ENCODE measurements around the gene RAD51D.
"Not testable (repeated sequence)": the region's sequence is repeated elsewhere in the genome, so short reads cannot be mapped to it uniquely, and the experiment has no call there.

The RAD51D gene

GRCh38 chr17:35141681-35142466, 22.2 kb upstream of the RAD51D start, which contains the start of gene NLE1:
Gene NLE1 (minus strand): TSS chr17:35142303. CDS start chr17:35142275, 28 bp downstream.
- peak; percentile 79 to 81 for DNase-seq (ENCODE audit: low read depth in 2 of 2)

- DNase-seq (ENCODE audit: low read depth in 2 of 2): no peak
Observed at GRCh38 chr17:35138218-35138617, 18.6 kb upstream of the RAD51D start.

DNA sequence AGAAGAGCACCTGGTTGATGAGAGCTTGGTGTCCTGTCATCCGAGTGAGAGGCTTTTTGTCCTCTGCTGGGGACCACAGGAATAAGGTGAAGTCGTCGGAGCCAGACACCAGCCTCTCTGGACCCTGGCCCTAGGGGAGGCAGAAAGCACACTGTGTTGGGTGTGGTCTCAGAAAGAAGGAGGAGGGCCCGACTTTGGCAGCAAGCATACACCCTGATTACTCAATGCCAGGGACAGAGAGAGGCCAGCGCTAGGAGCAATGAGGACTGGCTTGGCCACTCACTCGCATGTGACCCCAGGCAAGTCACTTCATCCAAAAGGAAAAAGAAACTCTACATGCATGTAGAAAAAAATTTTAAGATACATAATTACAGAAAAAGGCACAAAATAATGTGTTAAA, 15.7 kb upstream of the RAD51D start:
- no peak for DNase-seq (ENCODE audit: low read depth in 2 of 2)

DNA sequence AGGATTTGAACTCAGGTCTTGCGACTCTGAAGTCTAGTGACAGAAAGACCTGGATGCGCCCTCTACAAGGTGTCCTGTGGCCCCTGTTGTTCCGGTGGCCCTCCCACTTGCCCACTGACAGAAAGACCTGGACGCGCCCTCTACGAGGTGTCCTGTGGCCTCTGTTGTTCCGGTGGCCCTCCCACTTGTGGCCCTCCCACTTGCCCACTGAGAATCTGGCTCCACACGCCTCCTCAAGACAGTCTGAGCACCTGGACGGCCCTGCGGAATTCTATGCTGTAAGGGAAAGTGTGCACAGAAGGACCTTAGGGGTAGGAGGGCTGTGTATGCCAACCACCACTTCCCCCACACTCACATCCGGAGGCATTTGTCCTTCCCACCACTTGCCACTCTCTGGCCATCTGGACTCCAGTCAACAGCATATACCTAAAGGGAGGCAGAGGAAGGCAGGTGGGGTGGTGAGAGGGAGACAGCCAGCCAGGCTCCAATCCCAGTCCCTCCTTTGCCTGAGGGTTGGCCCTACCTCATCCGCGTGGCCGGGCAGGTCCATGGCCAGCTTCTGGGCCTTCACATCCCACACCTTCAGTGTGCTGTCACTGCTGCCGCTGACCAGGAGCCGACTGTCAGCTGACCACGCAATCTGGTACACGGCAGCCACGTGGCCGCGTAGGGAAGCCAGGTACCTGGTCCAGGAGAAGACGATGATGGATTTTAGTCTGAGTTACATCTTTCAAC, 13.3 kb upstream of the RAD51D start:
- DNase-seq (ENCODE audit: low read depth in 2 of 2): no peak

DNA sequence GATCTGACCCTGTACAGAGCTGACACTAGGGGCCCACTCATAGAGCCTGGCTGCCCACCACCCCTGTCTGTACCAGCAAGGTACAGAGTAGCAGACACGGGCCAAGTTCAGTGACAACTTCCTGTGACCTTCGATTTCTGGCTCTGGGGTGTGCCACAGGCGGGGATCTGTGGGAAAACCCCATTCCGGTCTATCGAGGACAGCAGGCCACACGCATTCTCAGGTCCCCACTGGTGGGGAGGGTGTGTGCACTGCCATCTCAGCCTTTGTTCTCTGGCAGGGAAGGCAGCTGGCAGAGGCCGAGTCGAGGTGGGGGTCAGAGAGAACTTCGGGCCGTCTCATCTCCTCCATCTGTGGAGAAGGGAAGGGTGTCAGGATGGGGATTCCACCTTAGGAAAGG, 12.4 kb upstream of the RAD51D start:
- no peak for DNase-seq (ENCODE audit: low read depth in 2 of 2)

DNA sequence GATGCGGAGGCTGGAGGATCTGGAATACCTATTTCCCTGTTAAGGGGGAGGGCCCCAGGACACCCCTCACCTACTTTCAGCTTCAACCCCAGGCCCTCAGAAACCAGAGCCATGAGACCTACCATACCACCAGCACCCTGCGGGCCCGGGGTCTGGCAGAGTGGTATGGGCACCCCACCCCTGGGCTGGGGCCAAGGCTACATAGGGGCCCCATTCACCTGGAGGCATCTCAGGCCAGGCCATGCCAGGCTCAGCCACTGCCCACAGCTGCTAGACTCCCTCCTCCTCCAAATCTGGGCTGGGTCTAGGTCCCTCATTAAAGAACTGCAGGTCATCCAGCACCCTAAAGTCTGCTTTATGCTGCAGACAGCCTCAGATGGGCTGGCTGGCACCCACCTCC, 10.7 kb upstream of the RAD51D start:
- DNase-seq (ENCODE audit: low read depth in 2 of 2): no peak

DNA sequence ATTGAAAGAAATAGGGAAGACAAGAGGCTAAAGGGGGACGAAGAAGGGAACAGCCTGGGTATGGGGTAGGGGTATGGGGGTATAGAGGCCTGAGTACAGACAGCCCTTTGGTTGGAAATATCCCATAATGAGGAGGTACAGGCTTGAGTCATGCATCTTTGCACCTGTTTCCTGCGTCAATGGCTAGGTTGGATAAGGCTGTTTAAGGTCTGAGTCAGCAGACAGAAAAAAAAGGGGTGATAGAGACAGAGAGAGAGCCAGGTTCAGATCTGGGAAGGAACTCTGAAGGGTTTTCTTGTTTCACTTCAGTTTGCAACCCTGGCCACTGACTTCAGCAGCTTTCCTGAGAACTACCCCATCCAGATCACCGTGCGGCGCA, 10.3 kb upstream of the RAD51D start:
- DNase-seq (ENCODE audit: low read depth in 2 of 2): no peak

GRCh38 chr17:35129154-35129972, 9.7 kb upstream of the RAD51D start:
- no peak for DNase-seq (ENCODE audit: low read depth in 2 of 2)

GRCh38 chr17:35127751-35128514, 8.3 kb upstream of the RAD51D start:
- no peak for DNase-seq (ENCODE audit: low read depth in 2 of 2)

DNA sequence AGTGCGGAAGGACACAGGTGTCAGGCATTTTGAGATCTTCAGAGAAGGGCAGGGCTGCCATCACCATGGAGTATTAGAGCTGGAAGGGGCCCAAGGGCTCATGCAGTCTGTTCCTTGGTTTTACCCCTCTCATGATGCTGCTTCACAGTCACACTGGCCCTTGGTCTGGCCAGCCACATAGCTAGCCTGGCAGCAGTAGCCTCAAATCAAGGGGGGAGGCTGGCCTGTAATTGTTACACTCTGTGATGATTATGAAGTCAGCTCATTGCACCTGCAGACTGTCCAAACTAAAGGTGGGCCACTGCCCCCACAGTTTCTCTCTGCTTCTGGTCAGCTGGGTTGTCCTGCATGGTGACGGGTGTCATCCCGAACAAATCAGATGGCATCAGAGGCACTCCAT, 1.7 kb upstream of the RAD51D start, which contains the start of gene FNDC8:
FNDC8 (plus strand) TSS at position 301 of the 400 bp plus-strand sequence; CDS start at position 380, 79 bp downstream.
- DNase-seq (ENCODE audit: low read depth in 2 of 2): no peak

- peak in 1 of 2 donors; percentile 6 for DNase-seq (ENCODE audit: low read depth in 2 of 2)
Observed at GRCh38 chr17:35117984-35118383, 1.7 kb downstream of the RAD51D start.

- DNase-seq (ENCODE audit: low read depth in 2 of 2): no peak
Observed at GRCh38 chr17:35116845-35117244, 2.8 kb downstream of the RAD51D start.

- DNase-seq (ENCODE audit: low read depth in 2 of 2): not testable (repeated sequence)
Observed at GRCh38 chr17:35110791-35111190, 8.9 kb downstream of the RAD51D start.

DNA sequence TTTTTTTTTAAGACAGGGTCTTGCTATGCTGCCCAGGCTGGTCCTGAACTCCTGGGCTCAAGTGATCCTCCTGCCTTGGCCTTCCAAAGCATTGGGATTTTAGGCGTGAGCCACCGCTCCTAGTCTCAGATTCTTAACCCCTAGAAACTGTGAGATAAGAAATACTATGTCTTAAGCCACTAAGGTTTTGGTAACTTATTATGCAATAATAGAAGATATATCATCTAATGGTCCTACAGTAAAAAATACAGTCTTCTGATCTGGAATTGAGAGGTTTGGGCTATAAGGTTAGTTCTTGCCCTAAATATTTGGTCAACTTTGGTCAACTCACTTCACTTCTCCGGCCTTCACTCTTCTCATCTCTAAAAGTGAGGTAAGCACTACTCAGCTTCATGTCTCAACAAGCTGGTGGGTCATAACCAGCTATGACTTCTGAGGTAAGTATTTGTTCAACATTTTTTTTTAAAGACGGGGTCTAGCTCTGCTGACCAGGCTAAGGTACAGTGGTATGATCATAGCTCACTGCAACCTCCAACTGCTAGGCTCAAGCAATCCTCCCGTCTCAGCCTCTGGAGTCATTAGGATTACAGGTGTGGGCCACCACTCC, 14.7 kb downstream of the RAD51D start:
- no peak for DNase-seq (ENCODE audit: low read depth in 2 of 2)

GRCh38 chr17:35103271-35103670, 16.4 kb downstream of the RAD51D start:
- DNase-seq (ENCODE audit: low read depth in 2 of 2): no peak

- DNase-seq (ENCODE audit: low read depth in 2 of 2): no peak
Observed at GRCh38 chr17:35101725-35102124, 17.9 kb downstream of the RAD51D start.

DNA sequence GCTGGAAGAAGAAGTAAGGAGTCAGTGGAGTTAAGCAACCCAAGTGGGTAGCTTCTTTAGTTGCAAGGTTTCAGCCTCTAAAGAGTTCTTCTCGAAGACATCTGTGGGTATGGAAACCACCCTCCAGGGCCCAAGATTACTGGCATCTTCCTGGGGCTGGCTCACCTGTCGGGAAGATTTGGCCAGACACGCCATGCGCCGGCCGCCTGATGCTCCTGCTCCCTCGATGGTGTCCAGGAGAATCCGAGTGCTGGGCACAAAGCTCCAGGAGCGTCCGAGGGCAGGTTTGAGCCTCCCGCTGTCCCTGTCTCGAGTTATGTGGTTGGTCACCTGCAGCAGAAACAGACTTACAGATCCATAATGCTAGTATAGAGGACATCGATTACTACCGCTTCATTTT, 18.6 kb downstream of the RAD51D start:
- DNase-seq (ENCODE audit: low read depth in 2 of 2): no peak

GRCh38 chr17:35099908-35100307, 19.8 kb downstream of the RAD51D start:
- no peak for DNase-seq (ENCODE audit: low read depth in 2 of 2)

GRCh38 chr17:35097776-35098175, 21.9 kb downstream of the RAD51D start:
- DNase-seq (ENCODE audit: low read depth in 2 of 2): no peak

DNA sequence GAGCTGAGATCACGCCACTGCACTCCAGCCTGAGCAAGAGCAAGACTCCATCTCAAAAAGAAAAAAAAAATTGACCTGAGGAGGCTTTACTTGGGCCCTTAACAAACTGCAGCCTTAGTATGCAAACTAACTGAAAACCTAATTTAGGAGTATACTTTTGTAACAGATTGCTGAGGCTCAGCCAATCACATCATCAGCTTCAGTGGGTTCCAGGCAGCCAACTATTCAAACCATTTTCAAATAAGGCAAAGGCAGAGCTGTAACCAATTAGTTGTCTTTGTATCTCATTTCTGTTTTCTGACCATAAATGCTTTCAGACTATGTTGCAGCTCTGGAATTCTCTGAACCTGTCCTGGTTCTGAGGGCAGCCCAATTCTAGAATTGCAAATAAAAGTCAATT, 23.9 kb downstream of the RAD51D start:
- no peak for DNase-seq (ENCODE audit: low read depth in 2 of 2)

- no peak for DNase-seq (ENCODE audit: low read depth in 2 of 2)
Observed at GRCh38 chr17:35094902-35095301, 24.8 kb downstream of the RAD51D start.

Measured in stimulated activated CD8-positive, alpha-beta memory T cell treated with anti-CD3 and anti-CD28 coated beads, Interleukin-15, amount 100 ng/mL, for 48 hours (primary cell).